ENCODE results near the gene ARRDC1.
"Not testable (repeated sequence)": the region's sequence is repeated elsewhere in the genome, so short reads cannot be mapped to it uniquely, and the experiment has no call there.

The ARRDC1 gene

GRCh38 chr9:137583957-137584356 lies 21.5 kb upstream of the ARRDC1 start:
- no peak for DNase-seq (ENCODE audit: low spot score)

GRCh38 chr9:137586854-137587253 lies 18.6 kb upstream of the ARRDC1 start:
- DNase-seq (ENCODE audit: low spot score) = no peak

- no peak for DNase-seq (ENCODE audit: low spot score)
These were observed 17.2 kb upstream of the ARRDC1 start for GRCh38 chr9:137588311-137588710.

GRCh38 chr9:137588891-137589290 lies 16.6 kb upstream of the ARRDC1 start:
- no peak for DNase-seq (ENCODE audit: low spot score)

GRCh38 chr9:137589441-137590122 lies 15.9 kb upstream of the ARRDC1 start:
- DNase-seq (ENCODE audit: low spot score) = no peak

GRCh38 chr9:137590123-137590468 lies 15.4 kb upstream of the ARRDC1 start:
- DNase-seq (ENCODE audit: low spot score) = no peak

- peak; percentile 94 for DNase-seq (ENCODE audit: low spot score)
These were observed 14.8 kb upstream of the ARRDC1 start, which contains the start of gene ZMYND19 for GRCh38 chr9:137590469-137591383. Gene ZMYND19 (minus strand): TSS chr9:137590512. CDS start chr9:137590263, 249 bp downstream.

- DNase-seq (ENCODE audit: low spot score) = no peak
These were observed 12.7 kb upstream of the ARRDC1 start for GRCh38 chr9:137592767-137593166.

- no peak for DNase-seq (ENCODE audit: low spot score)
These were observed 12.3 kb upstream of the ARRDC1 start for GRCh38 chr9:137593176-137593575.

GRCh38 chr9:137596577-137596976 lies 8.9 kb upstream of the ARRDC1 start:
- DNase-seq (ENCODE audit: low spot score) = not testable (repeated sequence)

GRCh38 chr9:137598943-137599342 lies 6.5 kb upstream of the ARRDC1 start:
- DNase-seq (ENCODE audit: low spot score) = no peak

- no peak for DNase-seq (ENCODE audit: low spot score)
These were observed 2.8 kb upstream of the ARRDC1 start for GRCh38 chr9:137602661-137603060.

- DNase-seq (ENCODE audit: low spot score) = no peak
These were observed 1.6 kb upstream of the ARRDC1 start for GRCh38 chr9:137603879-137604278.

GRCh38 chr9:137604345-137605086 lies 970 bp upstream of the ARRDC1 start:
- no peak for DNase-seq (ENCODE audit: low spot score)

- DNase-seq (ENCODE audit: low spot score) = peak; percentile 63
These were observed 627 bp downstream of the ARRDC1 start for GRCh38 chr9:137606005-137606621.

GRCh38 chr9:137606734-137607138 lies 1.2 kb downstream of the ARRDC1 start:
- DNase-seq (ENCODE audit: low spot score) = no peak

GRCh38 chr9:137607141-137607857 lies 1.8 kb downstream of the ARRDC1 start:
- DNase-seq (ENCODE audit: low spot score) = no peak

GRCh38 chr9:137610944-137611343 lies 5.5 kb downstream of the ARRDC1 start:
- no peak for DNase-seq (ENCODE audit: low spot score)

- DNase-seq (ENCODE audit: low spot score) = no peak
These were observed 6.4 kb downstream of the ARRDC1 start for GRCh38 chr9:137611623-137612609.

- no peak for DNase-seq (ENCODE audit: low spot score)
These were observed 7.3 kb downstream of the ARRDC1 start for GRCh38 chr9:137612741-137613142.

All from left forelimb (tissue), 1 donor.